ENCODE data around the gene DESI2. TPM values are rescaled to one million over a fixed set of nuclear protein-coding genes. Genes with fewer than 3 reads are reported as not detected.
"Not testable (repeated sequence)": the region's sequence is repeated elsewhere in the genome, so short reads cannot be mapped to it uniquely, and the experiment has no call there.

Gene DESI2
- total RNA-seq, 2 experiments from 2014 or later, result 24.5 to 26.4 TPM

DNA sequence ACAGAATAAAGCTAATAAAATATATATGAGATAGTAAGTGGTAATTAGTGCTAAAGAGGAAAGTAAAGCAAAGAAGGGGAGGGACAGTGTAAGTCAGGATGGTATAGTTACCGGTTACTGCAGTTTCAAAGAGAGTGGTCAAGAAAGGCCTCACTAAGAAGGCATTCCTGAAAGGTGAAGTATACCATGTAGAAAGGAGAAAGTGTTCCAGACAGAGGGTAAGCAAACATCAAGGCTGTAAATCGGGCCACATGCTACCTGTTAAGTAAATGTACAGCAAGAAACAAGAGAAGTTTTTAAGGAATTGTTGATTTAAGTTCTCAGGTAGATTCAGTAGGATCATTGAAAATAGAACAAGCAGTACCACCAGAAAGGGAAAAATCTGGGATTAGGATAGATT is 9.7 kb downstream of the DESI2 start:
- Mint-ChIP-seq H3K9me3 (ENCODE audit: low read depth) (peaks cover 2% of the 10 kb centered on the region), H3K4me3 (no peak overlapping the region), H3K4me1 (peaks cover 1% of the 10 kb centered on the region), H3K36me3 (peaks cover 27% of the 10 kb centered on the region), H3K27me3 (no peaks in the 10 kb centered on the region), H3K27ac (no peak overlapping the region)
- DNase-seq (no peak), ATAC-seq (no peak)
- CTCF ChIA-PET, result no interaction called here

DNA sequence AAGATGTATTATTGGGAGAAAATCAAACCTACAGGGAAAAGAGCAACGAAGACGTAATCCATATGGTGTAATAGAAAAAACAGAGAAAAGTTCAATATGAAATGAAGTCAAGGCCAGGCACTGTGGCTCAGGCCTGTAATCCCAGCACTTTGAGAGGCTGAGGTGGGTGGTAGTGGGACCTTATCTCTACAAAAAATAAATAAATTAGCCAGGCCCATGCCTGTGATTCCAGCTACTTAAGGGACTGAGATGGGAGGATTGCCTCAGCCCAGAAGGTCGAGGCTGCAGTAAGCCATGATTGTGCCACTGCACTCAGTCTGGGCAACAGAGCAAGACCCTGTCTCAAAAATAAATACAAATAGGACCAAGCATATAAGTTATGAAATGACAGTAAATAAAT is 11.4 kb downstream of the DESI2 start:
- no peaks in the 10 kb centered on the region for H3K27me3 Mint-ChIP-seq
- H3K4me1 Mint-ChIP-seq, result no peaks in the 10 kb centered on the region
- peaks cover 2% of the 10 kb centered on the region for H3K9me3 Mint-ChIP-seq (ENCODE audit: low read depth)
- no peak overlapping the region for H3K27ac Mint-ChIP-seq
- H3K4me3 Mint-ChIP-seq, result no peak overlapping the region
- peaks cover 14% of the 10 kb centered on the region for H3K36me3 Mint-ChIP-seq
- ATAC-seq, result no peak
- CTCF ChIA-PET, result no interaction called here
- DNase-seq, result no peak

DNA sequence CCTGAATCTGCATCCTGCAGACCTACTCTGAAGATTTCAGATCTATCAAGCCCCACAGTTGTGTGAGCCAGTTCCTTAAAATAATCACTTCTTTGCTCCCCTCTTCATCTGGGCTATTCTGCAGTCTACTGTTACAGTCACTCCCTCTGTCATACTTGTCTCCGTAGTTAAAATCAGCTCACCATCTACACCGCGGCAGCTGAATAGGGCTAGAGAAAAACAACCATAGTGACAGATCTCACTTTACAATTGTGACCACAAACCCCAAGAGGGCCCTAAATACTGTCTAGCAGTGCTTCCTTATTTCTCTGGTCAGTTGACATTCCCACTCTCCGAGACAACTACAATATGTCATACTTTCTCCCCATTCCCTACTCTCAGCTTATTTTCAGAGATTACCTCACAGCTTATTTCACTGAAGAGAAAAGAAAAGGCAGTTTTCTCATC is 12.9 kb downstream of the DESI2 start:
- Mint-ChIP-seq H3K4me1 (no peaks in the 10 kb centered on the region), H3K9me3 (ENCODE audit: low read depth) (peaks cover 2% of the 10 kb centered on the region), H3K27ac (no peak overlapping the region), H3K36me3 (peaks cover 12% of the 10 kb centered on the region), H3K4me3 (no peak overlapping the region), H3K27me3 (no peaks in the 10 kb centered on the region)
- CTCF ChIA-PET, result no interaction called here
- no peak for ATAC-seq
- no peak for DNase-seq

DNA sequence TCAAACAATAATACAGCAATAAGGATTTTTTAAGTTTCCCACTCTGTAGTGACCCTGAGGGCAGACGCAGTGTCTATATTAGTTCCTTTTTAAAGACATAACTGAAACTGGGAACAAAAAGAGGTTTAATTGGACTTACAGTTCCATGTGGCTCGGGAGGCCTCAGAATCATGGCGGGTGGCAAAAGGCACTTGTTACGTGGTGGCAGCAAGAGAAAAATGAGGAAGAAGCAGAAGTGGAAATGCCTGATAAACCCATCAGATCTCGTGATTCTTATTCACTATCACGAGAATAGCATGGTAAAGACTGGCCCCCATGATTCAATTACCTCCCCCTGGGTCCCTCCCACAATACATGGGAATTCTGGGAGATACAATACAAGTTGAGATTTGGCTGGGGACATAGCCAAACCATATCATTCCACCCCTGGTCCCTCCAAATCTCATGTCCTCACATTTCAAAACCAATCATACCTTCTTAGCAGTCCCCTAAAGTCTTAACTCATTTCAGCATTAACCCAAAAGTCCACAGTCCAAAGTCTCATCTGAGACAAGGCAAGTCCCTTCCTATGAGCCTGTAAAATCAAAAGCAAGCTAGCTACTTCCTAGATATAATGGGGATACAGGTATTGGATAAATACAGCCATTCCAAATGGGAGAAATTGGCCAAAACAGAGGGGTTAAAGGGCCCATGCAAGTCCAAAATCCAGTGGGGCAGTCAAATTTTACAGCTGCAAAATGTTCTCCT is 13.9 kb downstream of the DESI2 start:
- CTCF ChIA-PET; ATAC-seq; H3K4me3 Mint-ChIP-seq; DNase-seq; H3K4me1 Mint-ChIP-seq; H3K27ac Mint-ChIP-seq; H3K9me3 Mint-ChIP-seq (ENCODE audit: low read depth); H3K27me3 Mint-ChIP-seq: not testable (repeated sequence)
- H3K36me3 Mint-ChIP-seq, result peaks cover 16% of the 10 kb centered on the region

DNA sequence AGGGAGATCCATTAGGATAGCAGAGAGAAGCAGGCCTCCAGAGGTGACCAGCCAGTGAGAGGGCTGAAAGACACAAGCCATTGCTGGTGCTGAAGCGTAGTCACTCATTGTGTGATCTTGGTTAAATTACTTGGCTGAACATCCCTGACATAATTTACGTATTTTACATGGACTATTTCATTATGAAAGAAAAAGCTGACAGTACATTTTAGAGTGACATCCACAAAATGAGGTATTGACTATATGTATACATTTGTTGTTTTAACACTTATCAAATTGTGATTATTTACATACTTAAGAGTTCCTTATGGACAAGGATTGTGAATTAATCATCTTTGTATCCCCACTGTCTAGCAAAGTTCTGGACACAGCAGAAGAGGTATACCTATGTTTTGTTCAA is 14.9 kb downstream of the DESI2 start:
- Mint-ChIP-seq H3K27ac (no peak overlapping the region), H3K36me3 (peaks cover 19% of the 10 kb centered on the region), H3K4me3 (no peak overlapping the region), H3K9me3 (ENCODE audit: low read depth) (no peaks in the 10 kb centered on the region), H3K4me1 (no peaks in the 10 kb centered on the region), H3K27me3 (no peaks in the 10 kb centered on the region)
- DNase-seq (no peak), ATAC-seq (no peak)
- CTCF ChIA-PET, result no interaction called here

DNA sequence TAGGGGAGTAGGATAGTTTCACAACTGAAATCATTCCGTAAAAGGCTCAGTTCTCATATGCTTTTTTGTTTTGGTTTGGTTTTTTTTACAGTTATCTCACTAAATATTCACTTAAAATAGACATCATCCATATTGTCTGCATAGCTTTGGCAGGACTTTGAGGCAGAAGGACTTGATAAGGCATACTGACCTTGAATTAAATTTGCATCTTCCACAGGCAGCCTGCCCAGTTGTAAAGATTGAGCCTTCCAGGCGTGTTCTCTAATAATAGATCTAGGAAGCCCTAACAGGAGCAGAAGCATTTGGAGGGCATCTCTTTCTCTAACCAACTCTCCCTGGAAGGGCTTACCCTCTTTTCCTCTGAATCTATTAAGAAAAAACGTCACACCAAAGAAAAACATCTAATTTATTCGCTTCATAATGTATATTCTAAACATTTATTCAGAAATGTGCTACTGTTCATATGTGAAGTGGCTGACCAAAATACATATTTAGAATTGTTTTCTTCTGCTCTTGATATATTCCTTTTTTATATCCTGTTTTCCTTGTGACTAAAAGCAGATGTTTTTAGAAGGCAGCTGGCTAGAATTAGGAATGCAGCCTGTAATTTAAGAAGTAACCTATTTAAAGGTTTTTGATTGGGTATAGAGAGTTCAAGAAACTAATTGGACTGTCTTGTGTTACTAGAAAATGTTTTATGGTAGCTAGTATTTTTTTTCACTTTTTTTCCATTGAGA is 20.2 kb downstream of the DESI2 start:
- CTCF ChIA-PET, result no interaction called here
- no peak overlapping the region for H3K27ac Mint-ChIP-seq
- no peaks in the 10 kb centered on the region for H3K9me3 Mint-ChIP-seq (ENCODE audit: low read depth)

DNA sequence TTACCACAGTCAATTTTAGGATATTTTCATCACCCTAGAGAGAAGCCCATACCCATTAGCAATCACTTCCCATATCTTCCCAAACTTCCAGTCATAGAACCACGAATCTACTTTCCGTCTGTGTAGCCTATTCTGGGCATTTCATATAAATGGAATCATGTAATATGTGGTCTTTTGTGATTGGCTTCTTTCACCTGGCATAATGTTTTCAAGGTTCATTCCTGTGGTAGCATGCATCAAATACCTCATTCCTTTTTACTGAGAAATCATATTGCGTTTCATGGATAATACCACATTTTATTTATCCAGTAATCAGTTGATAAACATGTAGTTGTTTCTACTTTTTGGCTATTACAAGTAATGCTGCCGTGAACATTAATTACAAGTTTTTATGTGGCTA is 21.5 kb downstream of the DESI2 start:
- no peaks in the 10 kb centered on the region for H3K27me3 Mint-ChIP-seq
- no peak overlapping the region for H3K4me3 Mint-ChIP-seq
- H3K9me3 Mint-ChIP-seq (ENCODE audit: low read depth), result no peaks in the 10 kb centered on the region
- CTCF ChIA-PET, result interaction anchor here (0.7 kb wide), 1 partner anchor 26 kb away, joined by 5 read pairs; no protein-coding TSS in a partner anchor
- DNase-seq, result no peak
- no peaks in the 10 kb centered on the region for H3K4me1 Mint-ChIP-seq
- peaks cover 44% of the 10 kb centered on the region for H3K36me3 Mint-ChIP-seq
- no peak for ATAC-seq
- no peak overlapping the region for H3K27ac Mint-ChIP-seq

More for the DNA sequence above, 20.2 kb downstream of the DESI2 start:
- ATAC-seq, result no peak
- Mint-ChIP-seq H3K4me1 (no peaks in the 10 kb centered on the region), H3K36me3 (peaks cover 43% of the 10 kb centered on the region), H3K4me3 (no peak overlapping the region), H3K27me3 (no peaks in the 10 kb centered on the region)
- DNase-seq, result no peak

DNA sequence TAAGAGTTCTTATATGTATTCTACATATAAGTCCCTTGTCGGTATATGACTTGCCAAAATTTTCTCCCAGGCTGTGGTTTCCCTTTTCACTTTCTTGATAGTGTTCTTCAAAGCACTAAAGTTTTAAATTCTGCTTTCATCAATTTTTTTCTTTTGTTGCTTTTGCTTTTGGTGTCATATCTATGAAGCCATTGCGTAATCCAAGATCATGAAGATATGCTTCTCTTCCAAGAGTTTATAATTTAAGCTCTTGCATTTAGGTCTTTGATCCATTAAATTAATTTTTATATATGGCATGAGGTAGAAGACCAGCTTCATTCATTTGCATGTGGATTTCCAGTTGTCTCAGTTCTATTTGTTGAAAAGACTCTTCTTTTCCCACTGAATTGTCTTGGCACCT is 22.2 kb downstream of the DESI2 start:
- H3K4me1 Mint-ChIP-seq, result peaks cover 1% of the 10 kb centered on the region
- no peak overlapping the region for H3K4me3 Mint-ChIP-seq
- no peaks in the 10 kb centered on the region for H3K9me3 Mint-ChIP-seq (ENCODE audit: low read depth)
- no peak for ATAC-seq
- DNase-seq, result no peak
- H3K36me3 Mint-ChIP-seq, result peaks cover 44% of the 10 kb centered on the region
- no peak overlapping the region for H3K27ac Mint-ChIP-seq
- CTCF ChIA-PET, result interaction anchor here (1.0 kb wide), 1 partner anchor 23 kb away, joined by 3 read pairs; no protein-coding TSS in a partner anchor
- H3K27me3 Mint-ChIP-seq, result no peaks in the 10 kb centered on the region

DNA sequence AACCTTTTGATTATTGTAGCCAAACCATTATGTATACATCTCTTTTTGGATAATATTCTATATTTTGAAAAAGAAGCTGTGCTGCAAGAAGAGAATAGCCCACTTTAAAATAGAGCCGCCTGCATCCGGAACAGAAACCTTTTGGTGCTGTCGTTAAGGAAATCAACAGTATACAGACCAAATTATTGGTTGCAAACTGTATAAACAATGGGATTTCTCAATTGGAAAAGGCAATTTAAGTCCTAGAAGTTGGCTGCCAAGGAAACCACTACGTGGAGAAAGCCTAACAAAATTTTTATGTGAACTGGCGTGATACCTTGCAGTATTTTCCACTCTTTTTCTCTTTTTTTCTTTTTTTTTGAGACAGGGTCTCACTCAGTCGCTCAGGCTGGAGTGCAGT is 25.8 kb downstream of the DESI2 start:
- Mint-ChIP-seq H3K36me3 (peaks cover 46% of the 10 kb centered on the region), H3K4me1 (peaks cover 13% of the 10 kb centered on the region), H3K27ac (no peak overlapping the region), H3K9me3 (ENCODE audit: low read depth) (no peaks in the 10 kb centered on the region), H3K27me3 (no peaks in the 10 kb centered on the region), H3K4me3 (no peak overlapping the region)
- no peak for ATAC-seq
- no peak for DNase-seq
- CTCF ChIA-PET, result no interaction called here

DNA sequence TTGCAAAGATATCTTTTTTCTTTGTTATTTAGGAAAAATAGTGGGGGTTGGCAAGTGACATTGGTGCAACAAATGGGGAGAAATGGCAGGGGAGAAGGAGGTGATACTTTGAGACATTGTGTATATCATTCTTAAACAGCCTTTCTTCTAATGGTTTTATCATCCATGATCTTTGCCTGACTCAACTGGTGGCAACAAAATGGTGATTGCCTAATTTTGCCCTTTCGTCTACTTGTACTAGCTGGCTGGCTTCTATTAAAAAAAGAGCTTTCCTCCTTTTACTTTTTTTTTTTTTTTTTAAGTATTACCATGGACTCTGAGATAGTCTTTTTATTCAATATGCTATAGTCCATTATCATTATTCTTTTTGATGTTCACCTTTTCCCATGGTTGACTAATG is 27.7 kb downstream of the DESI2 start:
- DNase-seq (no peak), ATAC-seq (no peak)
- H3K36me3 Mint-ChIP-seq, result peaks cover 35% of the 10 kb centered on the region
- CTCF ChIA-PET, result interaction anchor here (0.6 kb wide), 1 partner anchor 47 kb away, joined by 3 read pairs; no protein-coding TSS in a partner anchor
- no peaks in the 10 kb centered on the region for H3K9me3 Mint-ChIP-seq (ENCODE audit: low read depth)
- H3K4me3 Mint-ChIP-seq, result no peak overlapping the region
- no peaks in the 10 kb centered on the region for H3K27me3 Mint-ChIP-seq
- no peak overlapping the region for H3K27ac Mint-ChIP-seq
- H3K4me1 Mint-ChIP-seq, result peaks cover 17% of the 10 kb centered on the region

DNA sequence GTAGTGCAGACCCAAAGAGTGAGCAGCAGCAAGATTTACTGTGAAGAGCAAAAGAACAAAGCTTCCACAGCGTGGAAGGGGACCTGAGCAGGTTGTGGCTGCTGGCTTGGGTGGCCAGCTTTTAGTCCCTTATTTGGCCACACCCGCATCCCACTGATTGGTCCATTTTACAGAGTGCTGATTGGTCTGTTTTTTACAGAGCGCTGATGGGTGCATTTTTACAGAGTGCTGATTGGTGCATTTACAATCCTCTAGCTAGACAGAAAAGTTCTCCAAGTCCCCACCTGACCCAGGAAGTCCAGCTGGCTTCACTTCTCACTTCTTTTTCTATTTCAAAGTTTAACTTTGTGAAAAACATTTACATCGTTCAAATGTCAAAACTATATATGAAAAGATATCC is 29.2 kb downstream of the DESI2 start:
- not testable (repeated sequence) for H3K27ac Mint-ChIP-seq

DNA sequence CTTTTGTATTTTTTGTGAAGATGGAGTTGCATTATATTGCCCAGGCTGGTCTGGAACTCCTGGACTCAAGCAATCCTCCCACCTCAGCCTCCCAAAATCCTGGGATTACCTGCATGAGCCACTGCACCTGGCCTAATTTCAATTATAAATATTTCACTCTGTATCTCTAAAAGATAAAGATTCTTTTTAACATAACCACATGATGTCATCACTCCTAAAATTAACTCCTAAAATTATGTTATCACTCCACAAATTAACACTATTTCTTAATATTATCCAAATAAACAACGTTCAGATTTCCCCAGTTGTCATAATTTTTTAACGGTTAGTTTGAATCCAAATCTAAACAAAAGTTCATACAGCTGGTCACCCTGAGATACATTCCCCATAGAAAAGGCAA is 43.0 kb downstream of the DESI2 start:
- CTCF ChIA-PET, result interaction anchor here (1.0 kb wide), 1 partner anchor 8 kb away, joined by 3 read pairs; no protein-coding TSS in a partner anchor
- Mint-ChIP-seq H3K27ac (no peak overlapping the region), H3K4me1 (no peaks in the 10 kb centered on the region), H3K4me3 (no peak overlapping the region), H3K36me3 (peaks cover 52% of the 10 kb centered on the region), H3K27me3 (no peaks in the 10 kb centered on the region), H3K9me3 (ENCODE audit: low read depth) (peaks cover 2% of the 10 kb centered on the region)
- no peak for DNase-seq
- no peak for ATAC-seq

More for the DNA sequence above, 29.2 kb downstream of the DESI2 start:
- CTCF ChIA-PET; DNase-seq; H3K4me3 Mint-ChIP-seq; H3K9me3 Mint-ChIP-seq (ENCODE audit: low read depth); H3K27me3 Mint-ChIP-seq; ATAC-seq: not testable (repeated sequence)
- peaks cover 37% of the 10 kb centered on the region for H3K36me3 Mint-ChIP-seq
- H3K4me1 Mint-ChIP-seq, result peaks cover 19% of the 10 kb centered on the region

DNA sequence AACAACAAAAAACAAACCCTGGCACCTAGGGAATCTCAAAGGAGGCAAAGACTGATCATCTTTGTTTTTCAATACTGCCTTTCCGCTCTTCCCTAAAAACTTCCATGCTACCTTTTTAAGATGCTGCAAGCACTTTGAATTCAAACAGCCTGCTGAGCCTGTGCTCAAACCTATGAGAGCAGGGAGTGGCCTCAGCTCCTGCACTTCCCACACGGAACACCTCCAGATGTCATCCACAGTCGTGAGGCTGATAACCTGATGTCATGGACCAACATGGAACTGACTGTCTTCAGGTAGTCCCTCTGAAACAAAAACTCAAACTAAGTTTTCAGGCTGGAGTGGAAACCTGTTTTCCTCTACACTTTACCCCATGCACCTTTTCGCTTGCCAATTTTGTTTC is 46.8 kb downstream of the DESI2 start:
- Mint-ChIP-seq H3K4me1 (no peaks in the 10 kb centered on the region), H3K27ac (no peak overlapping the region), H3K9me3 (ENCODE audit: low read depth) (peaks cover 2% of the 10 kb centered on the region), H3K27me3 (no peaks in the 10 kb centered on the region), H3K36me3 (peaks cover 46% of the 10 kb centered on the region), H3K4me3 (no peak overlapping the region)
- no peak for ATAC-seq
- no peak for DNase-seq
- CTCF ChIA-PET, result no interaction called here

DNA sequence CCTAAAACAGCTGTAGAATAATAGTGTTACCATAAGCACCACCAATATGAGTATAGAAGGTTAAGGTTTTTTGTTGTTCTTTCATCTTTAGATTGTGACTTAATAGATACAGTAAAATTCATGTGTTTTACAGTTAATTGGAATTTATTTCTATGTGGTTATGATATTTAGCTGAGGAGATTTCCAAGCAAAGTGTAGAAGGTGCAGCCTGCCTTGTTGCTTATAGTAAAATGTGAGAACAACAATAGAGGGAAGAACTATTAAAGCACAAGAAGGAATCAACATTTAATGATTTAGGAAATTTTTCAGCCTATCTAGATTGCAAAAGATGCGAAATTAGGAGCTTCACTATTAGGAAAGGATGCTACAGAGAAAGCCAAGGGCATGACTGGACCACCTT is 47.9 kb downstream of the DESI2 start:
- CTCF ChIA-PET, result interaction anchor here (0.6 kb wide), 1 partner anchor 27 kb away, joined by 5 read pairs; no protein-coding TSS in a partner anchor
- peaks cover 43% of the 10 kb centered on the region for H3K36me3 Mint-ChIP-seq
- ATAC-seq (no peak), DNase-seq (no peak)
- H3K27me3 Mint-ChIP-seq, result no peaks in the 10 kb centered on the region
- peaks cover 2% of the 10 kb centered on the region for H3K9me3 Mint-ChIP-seq (ENCODE audit: low read depth)
- no peaks in the 10 kb centered on the region for H3K4me1 Mint-ChIP-seq
- no peak overlapping the region for H3K4me3 Mint-ChIP-seq
- no peak overlapping the region for H3K27ac Mint-ChIP-seq

Data from activated CD8-positive, alpha-beta memory T cell treated with anti-CD3 and anti-CD28 coated beads, Interleukin-2, amount 10 ng/mL, durations not matched to agents 7 days and 5 days (primary cell).